GM06990 (cell line): ENCODE results near the gene TOR1A.

Experiments
- DNase-seq: peaks from one replicate; pipeline ENCODE4 v3.0.0-alpha.2; 2011; ENCODE audit not compliant: insufficient read length; ENCODE audit errors: extremely low read depth
- H3K27me3 ChIP-seq: replicated peaks from 2 replicates; pipeline ENCODE4 v1.6.0; 2011; ENCODE audit warnings: low read length; ENCODE audit not compliant: control insufficient read depth, insufficient read depth
- H3K36me3 ChIP-seq: 2 replicates; pipeline ENCODE4 v1.5.1; 2011; ENCODE audit warnings: low read length; ENCODE audit not compliant: control insufficient read depth, insufficient read depth
- H3K4me3 ChIP-seq: replicated peaks from 2 replicates; pipeline ENCODE4 v1.5.1; 2011; ENCODE audit warnings: low read depth, mild to moderate bottlenecking, control low read depth, low read length
- TF ChIP-seq, protein P1 (sequence below): IDR thresholded peaks from 2 replicates; pipeline ENCODE4 v1.5.1; 2011; ENCODE audit warnings: low read length, control low read depth, mild to moderate bottlenecking, inconsistent platforms; ENCODE audit not compliant: insufficient read depth, poor library complexity, severe bottlenecking

Gene TOR1A

DNA sequence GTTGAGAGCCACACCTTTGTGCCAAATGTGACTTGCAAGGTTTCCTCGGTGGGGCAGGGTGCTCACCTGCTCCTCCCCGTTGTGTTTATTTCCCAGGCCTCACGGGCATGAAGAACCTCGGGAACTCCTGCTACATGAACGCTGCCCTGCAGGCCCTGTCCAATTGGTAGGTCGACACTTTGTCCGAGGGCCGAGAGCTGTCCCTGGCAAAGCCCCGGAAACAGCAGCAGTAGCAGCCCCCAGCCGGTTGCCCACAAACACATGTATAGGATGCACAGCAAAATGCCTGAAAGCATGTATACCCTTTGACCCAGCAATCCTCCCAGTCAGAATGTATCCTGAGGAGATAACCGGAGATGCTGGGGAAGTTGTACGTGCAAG lies 37.5 kb upstream of the TOR1A start:
- no peaks in the 10 kb centered on the region for H3K27me3 ChIP-seq
- TF ChIP-seq, protein P1, sequence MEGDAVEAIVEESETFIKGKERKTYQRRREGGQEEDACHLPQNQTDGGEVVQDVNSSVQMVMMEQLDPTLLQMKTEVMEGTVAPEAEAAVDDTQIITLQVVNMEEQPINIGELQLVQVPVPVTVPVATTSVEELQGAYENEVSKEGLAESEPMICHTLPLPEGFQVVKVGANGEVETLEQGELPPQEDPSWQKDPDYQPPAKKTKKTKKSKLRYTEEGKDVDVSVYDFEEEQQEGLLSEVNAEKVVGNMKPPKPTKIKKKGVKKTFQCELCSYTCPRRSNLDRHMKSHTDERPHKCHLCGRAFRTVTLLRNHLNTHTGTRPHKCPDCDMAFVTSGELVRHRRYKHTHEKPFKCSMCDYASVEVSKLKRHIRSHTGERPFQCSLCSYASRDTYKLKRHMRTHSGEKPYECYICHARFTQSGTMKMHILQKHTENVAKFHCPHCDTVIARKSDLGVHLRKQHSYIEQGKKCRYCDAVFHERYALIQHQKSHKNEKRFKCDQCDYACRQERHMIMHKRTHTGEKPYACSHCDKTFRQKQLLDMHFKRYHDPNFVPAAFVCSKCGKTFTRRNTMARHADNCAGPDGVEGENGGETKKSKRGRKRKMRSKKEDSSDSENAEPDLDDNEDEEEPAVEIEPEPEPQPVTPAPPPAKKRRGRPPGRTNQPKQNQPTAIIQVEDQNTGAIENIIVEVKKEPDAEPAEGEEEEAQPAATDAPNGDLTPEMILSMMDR, result no peak
- DNase-seq, result no peak
- H3K4me3 ChIP-seq, result no peak overlapping the region
- H3K36me3 ChIP-seq, result peaks cover 16% of the 10 kb centered on the region

DNA sequence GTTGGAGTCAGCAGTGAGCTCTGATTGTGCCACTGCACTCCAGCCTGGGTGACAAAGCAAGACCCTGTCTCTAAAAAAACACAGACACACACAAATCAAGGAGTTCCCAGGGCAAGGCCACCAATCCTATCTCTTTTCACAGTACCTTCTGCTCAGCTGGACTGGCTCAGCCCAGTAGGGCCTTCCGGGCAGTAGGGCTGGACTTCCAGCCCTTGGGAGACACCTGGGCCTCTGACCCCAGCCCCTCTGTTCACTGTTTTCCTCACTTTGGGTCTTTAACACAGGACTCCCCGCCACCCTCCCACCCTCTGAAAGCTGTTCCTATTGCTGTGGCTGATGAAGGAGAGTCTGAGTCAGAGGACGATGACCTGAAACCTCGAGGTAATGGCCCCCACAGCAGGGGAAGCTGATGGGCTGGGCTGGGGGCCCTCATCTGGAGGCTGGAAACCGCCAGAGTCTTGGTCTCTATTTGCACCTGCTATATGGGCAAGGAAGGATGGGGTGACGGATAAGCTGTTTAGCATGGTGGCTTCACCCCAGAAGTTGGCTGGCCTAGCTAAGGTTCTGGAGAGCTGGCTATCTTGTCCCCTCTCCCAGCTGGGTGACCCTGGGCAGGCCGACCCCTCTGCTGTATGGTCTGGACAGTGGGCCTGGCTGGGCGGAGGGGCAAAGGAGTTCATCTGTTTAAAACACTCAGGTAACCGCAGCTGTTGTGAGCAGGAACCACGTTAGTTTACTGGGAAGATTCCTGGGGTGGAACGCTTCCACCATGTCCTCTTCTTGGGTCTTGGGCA lies 36.9 kb upstream of the TOR1A start:
- TF ChIP-seq, protein P1, result no peak
- Histone ChIP-seq H3K27me3 (no peaks in the 10 kb centered on the region), H3K36me3 (peaks cover 16% of the 10 kb centered on the region), H3K4me3 (no peak overlapping the region)
- DNase-seq, result no peak

DNA sequence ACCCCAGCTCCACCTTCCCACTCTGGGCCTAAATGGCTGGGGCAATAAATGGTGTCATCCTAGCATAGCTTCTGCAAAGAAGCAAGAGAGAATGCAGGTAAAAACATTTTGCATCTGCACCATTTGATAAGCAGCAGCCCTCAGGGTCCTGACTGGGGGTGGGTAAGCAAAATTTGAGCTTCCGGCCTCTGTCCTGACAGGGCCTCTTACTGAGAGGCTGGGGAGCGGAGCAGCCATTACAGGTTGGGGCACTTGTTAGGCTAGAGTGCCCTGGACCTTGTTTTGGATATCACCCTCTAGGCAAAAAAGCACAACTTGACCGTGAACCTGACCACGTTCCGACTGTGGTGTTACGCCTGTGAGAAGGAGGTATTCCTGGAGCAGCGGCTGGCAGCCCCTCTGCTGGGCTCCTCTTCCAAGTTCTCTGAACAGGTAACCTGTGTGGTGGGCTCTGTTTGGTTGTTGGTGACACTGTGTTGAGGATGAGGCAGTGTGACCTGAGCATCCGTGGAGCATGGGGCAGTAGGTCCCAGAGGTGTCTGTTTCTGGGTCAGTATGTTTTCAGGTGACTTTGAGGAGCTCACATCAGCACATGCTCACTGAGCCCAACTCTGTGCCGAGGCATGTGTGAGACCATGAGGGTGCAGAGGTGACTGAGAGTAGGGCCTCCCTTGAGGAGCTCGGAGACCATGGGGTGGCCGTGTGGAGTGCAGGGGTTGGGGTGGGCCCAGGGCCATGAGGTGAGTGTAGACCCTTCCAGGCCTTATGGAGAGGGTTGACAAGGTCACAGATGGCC lies 34.4 kb upstream of the TOR1A start:
- H3K36me3 ChIP-seq, result peaks cover 15% of the 10 kb centered on the region
- no peak overlapping the region for H3K4me3 ChIP-seq
- no peaks in the 10 kb centered on the region for H3K27me3 ChIP-seq
- DNase-seq, result no peak
- TF ChIP-seq, protein P1, result no peak

DNA sequence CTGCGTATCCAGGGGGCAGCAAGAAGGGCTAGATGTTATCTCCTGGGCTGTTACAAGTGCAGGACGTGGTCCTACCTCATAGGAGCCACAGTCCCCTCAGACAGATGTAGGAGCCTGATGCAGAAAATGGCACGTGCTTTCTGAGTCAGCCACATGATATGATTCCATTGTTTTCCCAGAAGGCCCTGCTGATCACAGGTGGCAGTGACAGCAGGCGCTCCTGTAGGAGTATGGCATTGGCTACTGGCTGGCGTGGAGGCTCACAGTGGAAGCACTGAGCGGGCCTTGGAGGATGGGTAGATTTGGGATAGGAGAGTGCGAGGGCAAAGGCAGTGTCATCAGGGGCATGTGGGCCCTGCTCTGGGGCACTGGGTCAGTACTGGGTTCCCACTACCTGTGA lies 33.3 kb upstream of the TOR1A start:
- Histone ChIP-seq H3K36me3 (peaks cover 12% of the 10 kb centered on the region), H3K4me3 (no peak overlapping the region), H3K27me3 (no peaks in the 10 kb centered on the region)
- no peak for DNase-seq
- TF ChIP-seq, protein P1, result no peak

DNA sequence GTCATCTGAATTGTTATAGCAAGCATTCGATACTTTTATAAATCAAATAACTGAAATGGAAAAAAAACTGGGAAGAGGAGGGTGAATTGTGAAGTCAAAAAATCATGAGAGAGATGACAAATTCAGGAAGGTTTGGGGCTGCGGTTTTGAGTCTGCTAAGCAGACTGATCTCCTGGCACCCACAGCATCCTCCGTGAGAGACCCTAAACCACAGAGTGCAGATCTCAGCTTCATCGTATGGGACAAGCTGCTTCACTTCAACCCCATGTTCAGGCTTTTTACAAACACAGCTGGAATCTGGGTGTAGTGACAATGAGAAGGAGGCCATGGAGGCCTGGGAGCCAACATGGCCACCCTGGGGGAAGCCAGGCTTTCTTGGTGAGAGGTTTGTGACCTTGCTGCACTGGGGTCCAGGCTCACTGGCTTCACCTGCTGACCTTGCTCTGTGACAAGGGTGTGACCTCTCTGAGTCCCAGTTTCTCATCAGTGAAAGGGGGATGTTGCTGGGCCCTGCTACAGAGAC lies 30.7 kb upstream of the TOR1A start:
- TF ChIP-seq, protein P1, result no peak
- Histone ChIP-seq H3K4me3 (no peak overlapping the region), H3K27me3 (no peaks in the 10 kb centered on the region), H3K36me3 (peaks cover 13% of the 10 kb centered on the region)
- DNase-seq, result no peak
